PC-9 (cell line): ENCODE results near the gene CTDNEP1. TPM values are rescaled to one million over a fixed set of nuclear protein-coding genes. Genes with fewer than 3 reads are reported as not detected.
A peak's percentile ranks its signal among the peaks of the same experiment; 100 is the strongest.

Experiments used
- BruUV-seq: library from RNA; stranded (reverse); fragments of 400-500 nt; replicated peaks from 2 replicates; lab custom pipeline; 2021; lab: Mats Ljungman, UMichigan
- CTCF ChIA-PET: fragments of 300-600 bp; sonication (Branson Sonifier 250); formaldehyde crosslinking; loops from one replicate; lab custom pipeline; 2022; ENCODE audit warnings: antibody characterized with exemption; lab: Charles Lee
- POLR2A ChIA-PET: fragments of 300-600 bp; sonication (Branson Sonifier 250); formaldehyde crosslinking; loops from one replicate; lab custom pipeline; 2022; ENCODE audit warnings: antibody characterized with exemption; ENCODE audit not compliant: unreplicated experiment; lab: Charles Lee
- DNase-seq, 2 experiments: peaks; one replicate each; pipeline versions ENCODE4 v3.0.0 to v3.0.0-alpha.2; 2015 to 2022; ENCODE audit warnings: mixed read lengths in 1 of 2
- H2AFZ ChIP-seq: fragments of 200-600 bp; sonication (generic); 2 replicates; pipeline ENCODE4 v1.8.1; 2017; ENCODE audit warnings: antibody characterized with exemption
- H3F3A ChIP-seq: fragments of 200-600 bp; sonication (generic); 2 replicates; pipeline ENCODE4 v1.8.1; 2017; ENCODE audit warnings: antibody characterized with exemption, mild to moderate bottlenecking, low read depth; ENCODE audit not compliant: insufficient read depth
- H3K27ac ChIP-seq: fragments of 200-600 bp; sonication (generic); 2 replicates; pipeline ENCODE4 v1.6.1; 2016; ENCODE audit warnings: mixed run types
- H3K27me3 ChIP-seq: fragments of 200-600 bp; sonication (generic); 2 replicates; pipeline ENCODE4 v1.6.1; 2016; ENCODE audit warnings: low read depth, mixed run types; ENCODE audit not compliant: insufficient read depth
- H3K36me3 ChIP-seq: fragments of 200-600 bp; sonication (generic); 2 replicates; pipeline ENCODE4 v1.6.1; 2016; ENCODE audit warnings: low read depth, mixed run types
- H3K4me1 ChIP-seq: fragments of 200-600 bp; sonication (generic); replicated peaks from 2 replicates; pipeline ENCODE4 v1.6.1; 2016; ENCODE audit warnings: mixed run types; ENCODE audit not compliant: insufficient read depth
- H3K4me2 ChIP-seq: fragments of 200-600 bp; sonication (generic); 2 replicates; pipeline ENCODE4 v1.6.1; 2017; ENCODE audit warnings: mixed run types
- H3K4me3 ChIP-seq: fragments of 200-600 bp; sonication (generic); 2 replicates; pipeline ENCODE4 v1.6.1; 2016; ENCODE audit warnings: mixed run types
- H3K79me2 ChIP-seq: fragments of 200-600 bp; sonication (generic); 2 replicates; pipeline ENCODE4 v1.6.1; 2017; ENCODE audit warnings: low read depth, mixed run types
- H3K9me2 ChIP-seq: fragments of 200-600 bp; sonication (generic); 2 replicates; pipeline ENCODE4 v1.8.1; 2017; ENCODE audit warnings: mild to moderate bottlenecking; ENCODE audit not compliant: insufficient read depth
- H3K9me3 ChIP-seq: fragments of 200-600 bp; sonication (generic); 2 replicates; pipeline ENCODE4 v1.8.1; 2016; ENCODE audit warnings: low read depth; ENCODE audit not compliant: insufficient read depth
- H4K20me1 ChIP-seq: fragments of 200-600 bp; sonication (generic); 2 replicates; pipeline ENCODE4 v1.8.1; 2017; ENCODE audit not compliant: insufficient read depth
- EZH2 ChIP-seq: fragments of 200-600 bp; sonication (generic); IDR thresholded peaks from 2 replicates; pipeline ENCODE4 v1.8.0; 2017; ENCODE audit warnings: antibody characterized with exemption, low read depth
- intact Hi-C: fragments of 100-400 bp; cut with micrococcal nuclease; formaldehyde crosslinking; loops from one replicate; pipeline ENCODE4 v1.10.0; 2022; ENCODE audit not compliant: unreplicated experiment
- total RNA-seq: library from RNA; stranded (reverse); gene quantifications from 2 replicates; pipeline ENCODE4 v1.2.3, GENCODE V29; 2021
- TF ChIP-seq, protein P1 (sequence below): fragments of 200-600 bp; sonication (generic); conservative IDR thresholded peaks from 2 replicates; pipeline ENCODE4 v1.6.1; 2017; ENCODE audit warnings: mixed run types, antibody characterized with exemption, mild to moderate bottlenecking, moderate library complexity

CTDNEP1 gene
- total RNA-seq, 1 experiment from 2014 or later: 203 TPM

- Histone ChIP-seq H4K20me1 (peaks cover 25% of the 10 kb centered on the region), H3K27ac (peak within 1 kb of the TSS; percentile 100), H3K4me1 (peaks cover 40% of the 10 kb centered on the region), H3K36me3 (peaks cover 29% of the 10 kb centered on the region), H2AFZ (peak within 1 kb of the TSS; percentile 49), H3K27me3 (no peaks in the 10 kb centered on the region), H3K9me3 (no peaks in the 10 kb centered on the region), H3K9me2 (no peaks in the 10 kb centered on the region), H3K79me2 (peaks cover 57% of the 10 kb centered on the region), H3F3A (peaks cover 70% of the 10 kb centered on the region), H3K4me3 (peak within 1 kb of the TSS; percentile 97), H3K4me2 (peak within 1 kb of the TSS; percentile 98)
- no peak for TF ChIP-seq EZH2
- POLR2A ChIA-PET: interaction anchor here (0.6 kb wide), 2 partner anchors 21 to 142 kb away, joined by 3 read pairs; partner anchors contain the start of gene TMEM256
- intact Hi-C loops: loop anchor here (1.0 to 5.0 kb wide), 8 partner anchors 10 to 580 kb away; partner anchors contain the start of genes EIF5A, ELP5, POLR2A and SLC35G6
- DNase-seq: peak; percentile 95 to 99
- BruUV-seq: no TSS peak
- CTCF ChIA-PET: interaction anchor here (0.7 to 1.5 kb wide), 2 partner anchors 11 to 298 kb away, joined by 3 read pairs; partner anchors contain the start of gene CTDNEP1
These were observed 10.8 kb upstream of the CTDNEP1 start, which contains the start of gene CLDN7 for GRCh38 chr17:7262192-7262934. CLDN7 (minus strand) TSS chr17:7262478; CDS start chr17:7262043, 435 bp downstream.

DNA sequence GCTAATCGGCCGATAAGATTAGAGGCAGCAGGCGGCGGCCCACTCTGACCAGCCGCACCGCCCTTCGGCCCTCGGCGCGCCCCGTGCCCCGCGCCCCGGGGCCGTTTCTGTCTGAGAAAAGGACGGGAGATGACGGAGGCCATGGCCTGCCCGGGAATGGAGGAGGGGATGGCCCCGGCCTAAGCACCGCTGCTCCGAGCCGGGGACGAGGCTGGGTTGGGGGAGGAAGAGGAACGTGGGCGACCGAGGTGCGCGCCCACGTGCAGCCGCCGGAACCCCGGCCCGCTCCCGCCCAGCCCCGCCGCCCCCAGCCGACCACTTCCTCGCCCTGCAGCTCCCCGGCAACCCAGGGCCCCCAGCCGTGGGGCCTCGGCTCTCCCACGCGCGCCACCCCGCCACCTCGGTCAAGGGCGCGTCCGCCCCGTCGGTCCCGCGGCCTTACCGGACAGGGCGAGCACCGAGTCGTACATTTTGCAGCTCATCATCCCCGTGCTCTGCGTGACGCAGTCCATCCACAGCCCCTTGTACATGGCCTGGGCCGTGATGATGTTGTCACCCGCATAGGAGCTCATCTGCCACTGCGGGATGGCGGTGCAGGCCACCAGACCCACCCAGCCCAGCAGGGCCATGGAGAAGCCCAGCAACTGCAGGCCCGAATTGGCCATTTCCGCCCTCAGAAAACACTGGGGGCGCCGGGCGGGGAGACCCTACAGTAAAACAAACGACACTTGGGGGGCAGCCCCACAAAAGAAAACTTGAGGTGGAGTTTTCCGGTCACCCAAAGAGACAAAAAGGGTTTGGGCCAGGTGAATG lies 10.1 kb upstream of the CTDNEP1 start:
- TF ChIP-seq EZH2: no peak
- TF ChIP-seq, protein P1, sequence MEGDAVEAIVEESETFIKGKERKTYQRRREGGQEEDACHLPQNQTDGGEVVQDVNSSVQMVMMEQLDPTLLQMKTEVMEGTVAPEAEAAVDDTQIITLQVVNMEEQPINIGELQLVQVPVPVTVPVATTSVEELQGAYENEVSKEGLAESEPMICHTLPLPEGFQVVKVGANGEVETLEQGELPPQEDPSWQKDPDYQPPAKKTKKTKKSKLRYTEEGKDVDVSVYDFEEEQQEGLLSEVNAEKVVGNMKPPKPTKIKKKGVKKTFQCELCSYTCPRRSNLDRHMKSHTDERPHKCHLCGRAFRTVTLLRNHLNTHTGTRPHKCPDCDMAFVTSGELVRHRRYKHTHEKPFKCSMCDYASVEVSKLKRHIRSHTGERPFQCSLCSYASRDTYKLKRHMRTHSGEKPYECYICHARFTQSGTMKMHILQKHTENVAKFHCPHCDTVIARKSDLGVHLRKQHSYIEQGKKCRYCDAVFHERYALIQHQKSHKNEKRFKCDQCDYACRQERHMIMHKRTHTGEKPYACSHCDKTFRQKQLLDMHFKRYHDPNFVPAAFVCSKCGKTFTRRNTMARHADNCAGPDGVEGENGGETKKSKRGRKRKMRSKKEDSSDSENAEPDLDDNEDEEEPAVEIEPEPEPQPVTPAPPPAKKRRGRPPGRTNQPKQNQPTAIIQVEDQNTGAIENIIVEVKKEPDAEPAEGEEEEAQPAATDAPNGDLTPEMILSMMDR: no peak; the same call in 1 of the 2 replicates
- Histone ChIP-seq H3K27me3 (no peaks in the 10 kb centered on the region), H3K9me3 (no peaks in the 10 kb centered on the region), H3K4me2 (peak overlapping the region; percentile 98), H3K4me1 (peaks cover 40% of the 10 kb centered on the region), H3K4me3 (peak overlapping the region; percentile 97), H4K20me1 (peaks cover 25% of the 10 kb centered on the region), H3K36me3 (peaks cover 30% of the 10 kb centered on the region), H3F3A (peaks cover 78% of the 10 kb centered on the region), H3K9me2 (no peaks in the 10 kb centered on the region), H2AFZ (no peak overlapping the region), H3K27ac (peak overlapping the region; percentile 100), H3K79me2 (peaks cover 62% of the 10 kb centered on the region)
- POLR2A ChIA-PET: no interaction called here
- TSS peak; percentile 52 for BruUV-seq
- intact Hi-C loops: loop anchor here (1.0 to 5.0 kb wide), 9 partner anchors 9 to 581 kb away; partner anchors contain the start of genes EIF5A, ELP5, POLR2A and SLC35G6
- CTCF ChIA-PET: interaction anchor here (0.7 kb wide), 1 partner anchor 20 kb away, joined by 3 read pairs; no protein-coding TSS in a partner anchor
- DNase-seq: no peak

- Histone ChIP-seq H3K27ac (peak overlapping the region; percentile 100), H2AFZ (no peak overlapping the region), H3K36me3 (peaks cover 33% of the 10 kb centered on the region), H3K9me2 (no peaks in the 10 kb centered on the region), H3K79me2 (peaks cover 66% of the 10 kb centered on the region), H3K4me3 (peak overlapping the region; percentile 97), H3F3A (peaks cover 81% of the 10 kb centered on the region), H3K4me1 (peaks cover 36% of the 10 kb centered on the region), H3K9me3 (no peaks in the 10 kb centered on the region), H4K20me1 (peaks cover 25% of the 10 kb centered on the region), H3K4me2 (peak overlapping the region; percentile 98), H3K27me3 (no peaks in the 10 kb centered on the region)
- CTCF ChIA-PET: interaction anchor here (0.7 kb wide), 2 partner anchors 19 to 249 kb away, joined by 3 to 13 read pairs; no protein-coding TSS in a partner anchor
- DNase-seq: peak; percentile 74 to 91
- TF ChIP-seq, protein P1: no peak
- no peak for TF ChIP-seq EZH2
- no TSS peak for BruUV-seq
- POLR2A ChIA-PET: interaction anchor here (0.6 kb wide), 1 partner anchor 185 kb away, joined by 3 read pairs; no protein-coding TSS in a partner anchor
- intact Hi-C loops: loop anchor here (1.0 to 5.0 kb wide), 6 partner anchors 46 to 581 kb away; partner anchors contain the start of genes EIF5A, POLR2A, SLC35G6 and TMEM256
These were observed 9.3 kb upstream of the CTDNEP1 start for GRCh38 chr17:7260651-7261378.
